HepG2 (cell line): ENCODE measurements around the gene PET100. TPM values are rescaled to one million over a fixed set of nuclear protein-coding genes. Genes with fewer than 3 reads are reported as not detected.

Experiments used
- ATAC-seq: fragments of 200-7000 bp; cut with Tn5 transposase; 3 replicates; pipeline ENCODE4 v1.9.1; 2020; ENCODE audit warnings: mild to moderate bottlenecking, moderate library complexity
- BruUV-seq: library from RNA; stranded (reverse); fragments of 400-500 nt; replicated peaks from 2 replicates; lab custom pipeline; 2021; lab: Mats Ljungman, UMichigan
- CTCF ChIA-PET: fragments of 300-600 bp; formaldehyde crosslinking; extraction: SDS; loops from one replicate; lab custom pipeline; 2021; ENCODE audit warnings: low total read pairs, inconsistent platforms, low intra/inter-chr PET ratio; lab: Yijun Ruan, JAX
- POLR2A ChIA-PET: fragments of 350-600 bp; sonication (Branson Sonifier 250); formaldehyde crosslinking; loops from one replicate; lab custom pipeline; 2020; ENCODE audit warnings: antibody characterized with exemption, inconsistent platforms; lab: Yijun Ruan, JAX
- DNase-seq: peaks from one replicate; pipeline ENCODE4 v3.0.0-alpha.2; 2015; ENCODE audit warnings: low spot score
- FAIRE-seq: peaks from 3 replicates; lab custom pipeline; 2011; peaks lifted over from hg19 to GRCh38; lab: Jason Lieb, UNC
- H2AFZ ChIP-seq: one replicate; pipeline ENCODE4 v1.6.1; 2011; ENCODE audit warnings: low read length, inconsistent platforms
- H3K27ac ChIP-seq: fragments of 300-600 bp; 3 replicates; pipeline ENCODE4 v1.8.0; 2011; ENCODE audit warnings: mixed run types, mild to moderate bottlenecking, mixed read lengths, low read length, inconsistent platforms; ENCODE audit not compliant: insufficient read depth; ENCODE audit errors: extremely low read length
- H3K27me3 ChIP-seq, 2 experiments: fragments of 200-600 bp in 1 of 2; 2 replicates in 1 of 2; 3 replicates in 1 of 2; pipeline versions ENCODE4 v1.6.0 to v1.8.0; 2011; ENCODE audit warnings: low read length in 2 of 2, mild to moderate bottlenecking in 2 of 2, moderate library complexity in 2 of 2, inconsistent platforms in 1 of 2; ENCODE audit not compliant: insufficient read depth in 2 of 2, control insufficient read depth in 1 of 2
- H3K36me3 ChIP-seq, 2 experiments: fragments of 200-600 bp in 1 of 2; replicated peaks in 1 of 2; 2 replicates in 1 of 2; 3 replicates in 1 of 2; pipeline versions ENCODE4 v1.5.1 to v1.8.0; 2011; ENCODE audit warnings: low read length in 2 of 2, inconsistent platforms in 1 of 2; ENCODE audit not compliant: insufficient read depth in 2 of 2, control insufficient read depth in 1 of 2
- H3K4me1 ChIP-seq: 2 replicates; pipeline ENCODE4 v1.5.1; 2012; ENCODE audit warnings: low read length, inconsistent platforms; ENCODE audit not compliant: insufficient read depth
- H3K4me2 ChIP-seq: 2 replicates; pipeline ENCODE4 v1.6.0; 2011; ENCODE audit warnings: low read depth, low read length, inconsistent platforms
- H3K4me3 ChIP-seq, 3 experiments: fragments of 200-600 bp in 1 of 3; sonication (generic), shearing (Covaris generic) in 1 of 3; replicated peaks in 1 of 3; 2 replicates each; pipeline ENCODE4 v1.5.1; 2011 to 2016; ENCODE audit warnings: low read length in 3 of 3, inconsistent platforms in 2 of 3, low read depth in 2 of 3, mild to moderate bottlenecking in 2 of 3, control low read depth in 1 of 3, mixed read lengths in 1 of 3; ENCODE audit not compliant: insufficient read depth in 1 of 3
- H3K79me2 ChIP-seq: one replicate; pipeline ENCODE4 v1.6.1; 2011; ENCODE audit warnings: low read length, inconsistent platforms; ENCODE audit not compliant: insufficient read depth
- H3K9ac ChIP-seq: 2 replicates; pipeline ENCODE4 v1.6.0; 2011; ENCODE audit warnings: mild to moderate bottlenecking, low read depth, low read length, inconsistent platforms; ENCODE audit not compliant: insufficient read depth
- H3K9me3 ChIP-seq: 2 replicates; pipeline ENCODE4 v1.5.1; 2012; ENCODE audit warnings: mild to moderate bottlenecking, low read length
- H4K20me1 ChIP-seq: 2 replicates; pipeline ENCODE4 v1.6.0; 2011; ENCODE audit warnings: inconsistent platforms, mild to moderate bottlenecking, low read length, moderate library complexity; ENCODE audit not compliant: insufficient read depth
- AKAP8 ChIP-seq: sonication (generic); formaldehyde crosslinking; IDR thresholded peaks from 2 replicates; pipeline ENCODE4 v1.5.1; 2020; ENCODE audit warnings: mild to moderate bottlenecking, missing genetic modification reagents
- DNMT1 ChIP-seq: sonication (generic); formaldehyde crosslinking; IDR thresholded peaks from 2 replicates; pipeline ENCODE4 v1.5.1; 2020; ENCODE audit warnings: mild to moderate bottlenecking, missing genetic modification reagents
- KDM6A ChIP-seq: IDR thresholded peaks from 2 replicates; pipeline ENCODE4 v1.6.1; 2016; ENCODE audit warnings: low read depth
- REL ChIP-seq: sonication (generic); formaldehyde crosslinking; conservative IDR thresholded peaks from 2 replicates; pipeline ENCODE4 v1.8.0; 2022; ENCODE audit warnings: mild to moderate bottlenecking, missing genetic modification reagents, moderate library complexity
- TOPORS ChIP-seq: sonication (generic); formaldehyde crosslinking; IDR thresholded peaks from 2 replicates; pipeline ENCODE4 v1.8.0; 2023; ENCODE audit warnings: mild to moderate bottlenecking, missing genetic modification reagents
- ZNF333 ChIP-seq: sonication (generic); formaldehyde crosslinking; IDR thresholded peaks from 2 replicates; pipeline ENCODE4 v1.4.0; 2020; ENCODE audit warnings: mild to moderate bottlenecking, missing genetic modification reagents, borderline replicate concordance
- ZNF33A ChIP-seq: sonication (generic); formaldehyde crosslinking; IDR thresholded peaks from 2 replicates; pipeline ENCODE4 v1.5.1; 2020; ENCODE audit warnings: missing genetic modification reagents, mild to moderate bottlenecking, moderate library complexity, borderline replicate concordance
- ZNF354B ChIP-seq: sonication (generic); formaldehyde crosslinking; IDR thresholded peaks from 2 replicates; pipeline ENCODE4 v1.8.0; 2022; ENCODE audit warnings: mild to moderate bottlenecking, missing genetic modification reagents
- ZNF772 ChIP-seq: sonication (generic); formaldehyde crosslinking; IDR thresholded peaks from 2 replicates; pipeline ENCODE4 v1.5.0; 2020; ENCODE audit warnings: mild to moderate bottlenecking, missing genetic modification reagents
- WGBS: methylation state at CpG from one replicate; pipeline ENCODE4 v1.1.6; 2017; ENCODE audit warnings: low lambda C conversion rate; 5-methylcytosine and 5-hydroxymethylcytosine counted together
- in situ Hi-C: cut with HindIII; loops from 2 replicates; pipeline ENCODE4 v1.10.0; 2017; ENCODE audit warnings: low pct_unique_long_range_greater_than_20kb; ENCODE audit not compliant: extremely low pct_ligation_motif_present
- intact Hi-C: fragments of 100-400 bp; cut with micrococcal nuclease; formaldehyde crosslinking; loops from one replicate; pipeline ENCODE4 v1.10.0; 2022; ENCODE audit not compliant: unreplicated experiment
- polyA plus RNA-seq, 8 experiments: library from polyadenylated mRNA; depleted of rRNA in 3 of 8; stranded (reverse) in 7 of 8; unstranded in 1 of 8; fragments of >200 nt; fragmentation: Illumina TruSeq in 4 of 8; extraction: Trizol in 4 of 8; gene quantifications; 2 replicates each; pipeline versions ENCODE4 v1.2.1 to v1.2.3, GENCODE V29; 2011 to 2016; ENCODE audit warnings: low read depth in 4 of 8, missing spikeins in 1 of 8, mixed read lengths in 1 of 8; ENCODE audit not compliant: insufficient read depth in 1 of 8
- total RNA-seq, 5 experiments: library from RNA; depleted of rRNA; stranded (reverse); fragments of >200 nt; fragmentation: Illumina TruSeq; extraction: Trizol; gene quantifications; 2 replicates each; pipeline ENCODE4 v1.2.3, GENCODE V29; 2016; ENCODE audit warnings: low read depth in 1 of 5
- TF ChIP-seq, protein P1 (sequence below): sonication (generic); formaldehyde crosslinking; IDR thresholded peaks from 2 replicates; pipeline ENCODE4 v1.9.0; 2022; ENCODE audit warnings: missing genetic modification reagents, mild to moderate bottlenecking, borderline replicate concordance
- TF ChIP-seq, protein P2 (sequence below): sonication (generic); formaldehyde crosslinking; IDR thresholded peaks from 2 replicates; pipeline ENCODE4 v1.5.0; 2020; ENCODE audit warnings: mild to moderate bottlenecking, missing genetic modification reagents
- TF ChIP-seq, protein P3 (sequence below): sonication (generic); formaldehyde crosslinking; IDR thresholded peaks from 2 replicates; pipeline ENCODE4 v1.8.0; 2022; ENCODE audit warnings: missing genetic modification reagents, mild to moderate bottlenecking, moderate library complexity, borderline replicate concordance

PET100 gene
- total and polyA plus RNA-seq, 2 of the 13 experiments (the other 11 are each of a cell fraction or from before 2014, with no cell fraction given): 22.3 to 66.5 TPM

DNA sequence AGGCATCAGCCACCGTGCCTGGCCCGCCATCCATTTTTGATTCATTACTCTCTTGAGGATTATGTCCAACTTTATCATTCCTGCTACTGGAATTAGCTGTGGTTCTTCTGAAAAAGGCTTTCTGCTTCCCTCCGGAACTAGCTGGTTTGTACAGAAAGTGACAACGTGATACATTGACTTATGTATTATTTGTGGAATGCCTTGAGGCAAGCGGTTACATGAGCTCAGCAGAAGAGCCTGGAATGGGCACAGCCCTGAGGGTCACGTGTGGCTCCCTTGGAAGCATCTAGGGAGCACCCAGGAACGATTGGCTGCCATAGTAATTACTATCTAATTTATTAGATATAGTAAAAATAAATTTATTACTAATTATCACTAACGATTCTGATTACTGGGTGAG is 24.8 kb downstream of the PET100 start:
- ChIA-PET POLR2A (no interaction called here), CTCF (no interaction called here)
- H3K27me3 ChIP-seq: no peaks in the 10 kb centered on the region; a peak in 1 of 5 replicates
- intact Hi-C loops: no loop called here
- H3K4me2 ChIP-seq: no peak overlapping the region
- BruUV-seq: no TSS peak
- H2AFZ ChIP-seq: no peak overlapping the region
- H3K36me3 ChIP-seq: no peaks in the 10 kb centered on the region
- DNase-seq: no peak
- WGBS: 34% methylated on average over 8 of the region's 8 CpGs
- in situ Hi-C loops: no loop called here
- H3K9me3 ChIP-seq: no peaks in the 10 kb centered on the region
- TF ChIP-seq AKAP8 (CRISPR knock-in tag) (no peak), TOPORS (CRISPR knock-in tag) (no peak), REL (CRISPR knock-in tag) (no peak), KDM6A (CRISPR knock-in tag) (no peak), ZNF354B (CRISPR knock-in tag) (no peak), ZNF333 (CRISPR knock-in tag) (no peak), ZNF33A (CRISPR knock-in tag) (no peak), DNMT1 (CRISPR knock-in tag) (no peak), ZNF772 (CRISPR knock-in tag) (no peak)
- TF ChIP-seq, protein P1, sequence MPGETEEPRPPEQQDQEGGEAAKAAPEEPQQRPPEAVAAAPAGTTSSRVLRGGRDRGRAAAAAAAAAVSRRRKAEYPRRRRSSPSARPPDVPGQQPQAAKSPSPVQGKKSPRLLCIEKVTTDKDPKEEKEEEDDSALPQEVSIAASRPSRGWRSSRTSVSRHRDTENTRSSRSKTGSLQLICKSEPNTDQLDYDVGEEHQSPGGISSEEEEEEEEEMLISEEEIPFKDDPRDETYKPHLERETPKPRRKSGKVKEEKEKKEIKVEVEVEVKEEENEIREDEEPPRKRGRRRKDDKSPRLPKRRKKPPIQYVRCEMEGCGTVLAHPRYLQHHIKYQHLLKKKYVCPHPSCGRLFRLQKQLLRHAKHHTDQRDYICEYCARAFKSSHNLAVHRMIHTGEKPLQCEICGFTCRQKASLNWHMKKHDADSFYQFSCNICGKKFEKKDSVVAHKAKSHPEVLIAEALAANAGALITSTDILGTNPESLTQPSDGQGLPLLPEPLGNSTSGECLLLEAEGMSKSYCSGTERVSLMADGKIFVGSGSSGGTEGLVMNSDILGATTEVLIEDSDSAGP (CRISPR knock-in tag): no peak
- TF ChIP-seq, protein P2, sequence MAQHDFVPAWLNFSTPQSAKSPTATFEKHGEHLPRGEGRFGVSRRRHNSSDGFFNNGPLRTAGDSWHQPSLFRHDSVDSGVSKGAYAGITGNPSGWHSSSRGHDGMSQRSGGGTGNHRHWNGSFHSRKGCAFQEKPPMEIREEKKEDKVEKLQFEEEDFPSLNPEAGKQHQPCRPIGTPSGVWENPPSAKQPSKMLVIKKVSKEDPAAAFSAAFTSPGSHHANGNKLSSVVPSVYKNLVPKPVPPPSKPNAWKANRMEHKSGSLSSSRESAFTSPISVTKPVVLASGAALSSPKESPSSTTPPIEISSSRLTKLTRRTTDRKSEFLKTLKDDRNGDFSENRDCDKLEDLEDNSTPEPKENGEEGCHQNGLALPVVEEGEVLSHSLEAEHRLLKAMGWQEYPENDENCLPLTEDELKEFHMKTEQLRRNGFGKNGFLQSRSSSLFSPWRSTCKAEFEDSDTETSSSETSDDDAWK (CRISPR knock-in tag): no peak
- TF ChIP-seq, protein P3, sequence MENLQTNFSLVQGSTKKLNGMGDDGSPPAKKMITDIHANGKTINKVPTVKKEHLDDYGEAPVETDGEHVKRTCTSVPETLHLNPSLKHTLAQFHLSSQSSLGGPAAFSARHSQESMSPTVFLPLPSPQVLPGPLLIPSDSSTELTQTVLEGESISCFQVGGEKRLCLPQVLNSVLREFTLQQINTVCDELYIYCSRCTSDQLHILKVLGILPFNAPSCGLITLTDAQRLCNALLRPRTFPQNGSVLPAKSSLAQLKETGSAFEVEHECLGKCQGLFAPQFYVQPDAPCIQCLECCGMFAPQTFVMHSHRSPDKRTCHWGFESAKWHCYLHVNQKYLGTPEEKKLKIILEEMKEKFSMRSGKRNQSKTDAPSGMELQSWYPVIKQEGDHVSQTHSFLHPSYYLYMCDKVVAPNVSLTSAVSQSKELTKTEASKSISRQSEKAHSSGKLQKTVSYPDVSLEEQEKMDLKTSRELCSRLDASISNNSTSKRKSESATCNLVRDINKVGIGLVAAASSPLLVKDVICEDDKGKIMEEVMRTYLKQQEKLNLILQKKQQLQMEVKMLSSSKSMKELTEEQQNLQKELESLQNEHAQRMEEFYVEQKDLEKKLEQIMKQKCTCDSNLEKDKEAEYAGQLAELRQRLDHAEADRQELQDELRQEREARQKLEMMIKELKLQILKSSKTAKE (CRISPR knock-in tag): no peak
- no peak overlapping the region for H3K4me3 ChIP-seq
- H3K9ac ChIP-seq: no peak overlapping the region
- H3K79me2 ChIP-seq: no peaks in the 10 kb centered on the region
- no peak for ATAC-seq
- FAIRE-seq: no peak
- H3K4me1 ChIP-seq: peaks cover 21% of the 10 kb centered on the region
- no peak overlapping the region for H3K27ac ChIP-seq
- H4K20me1 ChIP-seq: no peaks in the 10 kb centered on the region
